A549 (cell line): ENCODE results near the gene TMEM53. TPM values are rescaled to one million over a fixed set of nuclear protein-coding genes. Genes with fewer than 3 reads are reported as not detected.

Experiments used
- ATAC-seq, 2 experiments: fragments of 200-7000 bp in 1 of 2; fragments of >200 bp in 1 of 2; cut with Nextera tagmentation in 1 of 2; cut with Tn5 transposase in 1 of 2; 3 replicates each; pipeline versions ENCODE4 v1.8.0 to v1.9.1; 2018 to 2020; ENCODE audit warnings: mild to moderate bottlenecking in 1 of 2, moderate library complexity in 1 of 2
- CTCF ChIA-PET: fragments of 300-600 bp; sonication (Branson Sonifier 250); formaldehyde crosslinking; extraction: SDS; loops from one replicate; lab custom pipeline; 2021; ENCODE audit warnings: antibody characterized with exemption, inconsistent platforms; lab: Yijun Ruan, JAX
- POLR2A ChIA-PET: fragments of 350-600 bp; formaldehyde crosslinking; extraction: SDS; loops from one replicate; lab custom pipeline; 2021; ENCODE audit warnings: antibody characterized with exemption, inconsistent platforms; lab: Yijun Ruan, JAX
- DNase-seq, 2 experiments: peaks; one replicate each; pipeline versions ENCODE4 v3.0.0 to v3.0.0-alpha.2; 2011 to 2016; ENCODE audit warnings: low read depth in 1 of 2, low spot score in 1 of 2
- FAIRE-seq: peaks from 2 replicates; lab custom pipeline; 2011; peaks lifted over from hg19 to GRCh38; lab: Jason Lieb, UNC
- H3K27ac ChIP-seq, 2 experiments: fragments of >200 bp; sonication (Bioruptor Twin); formaldehyde crosslinking; 3 replicates each; pipeline ENCODE4 v1.5.1; 2016 to 2017
- H3K4me1 ChIP-seq: fragments of >200 bp; sonication (Bioruptor Twin); formaldehyde crosslinking; 3 replicates; pipeline ENCODE4 v1.6.1; 2016
- H3K4me2 ChIP-seq: fragments of >200 bp; sonication (Bioruptor Twin); formaldehyde crosslinking; 3 replicates; pipeline ENCODE4 v1.6.1; 2016
- H3K4me3 ChIP-seq: fragments of >200 bp; sonication (Bioruptor Twin); formaldehyde crosslinking; 3 replicates; pipeline ENCODE4 v1.5.1; 2016
- H3K9me3 ChIP-seq: fragments of >200 bp; sonication (Bioruptor Twin); formaldehyde crosslinking; 3 replicates; pipeline ENCODE4 v1.6.1; 2016
- BHLHE40 ChIP-seq: IDR thresholded peaks from 2 replicates; pipeline ENCODE4 v1.6.1; 2012; ENCODE audit warnings: low read depth, low read length, inconsistent platforms
- CBX2 ChIP-seq: fragments of 200-600 bp; sonication (generic); IDR thresholded peaks from 2 replicates; pipeline ENCODE4 v1.6.1; 2016; ENCODE audit warnings: low read depth, mild to moderate bottlenecking, borderline replicate concordance
- EHMT2 ChIP-seq: fragments of 200-600 bp; sonication (generic); IDR thresholded peaks from 2 replicates; pipeline ENCODE4 v1.6.1; 2016; ENCODE audit warnings: antibody characterized with exemption, low read depth, mild to moderate bottlenecking, moderate library complexity
- FOXS1 ChIP-seq: fragments of 250-450 bp; sonication (Bioruptor Pico); IDR thresholded peaks from 2 replicates; pipeline ENCODE4 v1.5.0; 2020; ENCODE audit warnings: mild to moderate bottlenecking, moderate library complexity
- HMGXB4 ChIP-seq: fragments of 250-450 bp; sonication (Bioruptor Pico); IDR thresholded peaks from 2 replicates; pipeline ENCODE4 v1.5.0; 2021; ENCODE audit warnings: mild to moderate bottlenecking, moderate library complexity, borderline replicate concordance
- HOXB13 ChIP-seq: fragments of 250-450 bp; sonication (Bioruptor Pico); IDR thresholded peaks from 2 replicates; pipeline ENCODE4 v1.5.0; 2020; ENCODE audit warnings: low read depth, mild to moderate bottlenecking, moderate library complexity
- NPAS2 ChIP-seq: fragments of 250-450 bp; sonication (Bioruptor Pico); IDR thresholded peaks from 2 replicates; pipeline ENCODE4 v1.8.0; 2022; ENCODE audit warnings: mild to moderate bottlenecking, moderate library complexity, borderline replicate concordance
- PBX3 ChIP-seq: IDR thresholded peaks from 2 replicates; pipeline ENCODE4 v1.6.1; 2012
- RAD21 ChIP-seq, 2 experiments: fragments of >200 bp in 1 of 2; sonication (Bioruptor Twin) in 1 of 2; formaldehyde crosslinking in 1 of 2; IDR thresholded peaks in 1 of 2; conservative IDR thresholded peaks in 1 of 2; 2 replicates in 1 of 2; 3 replicates in 1 of 2; pipeline ENCODE4 v1.6.1; 2012 to 2018; ENCODE audit warnings: inconsistent platforms in 1 of 2
- RFX5 ChIP-seq: fragments of 450-650 bp; IDR thresholded peaks from 2 replicates; pipeline ENCODE4 v1.7.1; 2014; ENCODE audit warnings: antibody characterized with exemption, mild to moderate bottlenecking, moderate library complexity
- USF2 ChIP-seq: fragments of 450-650 bp; IDR thresholded peaks from 2 replicates; pipeline ENCODE4 v1.6.1; 2014; ENCODE audit warnings: antibody characterized with exemption
- ZNF302 ChIP-seq: fragments of 250-450 bp; sonication (Bioruptor Pico); IDR thresholded peaks from 2 replicates; pipeline ENCODE4 v1.9.0; 2021; ENCODE audit warnings: inconsistent platforms, mild to moderate bottlenecking, moderate library complexity
- WGBS: methylation state at CpG from one replicate; pipeline ENCODE4 v1.1.6; 2017; ENCODE audit errors: missing lambda C conversion rate; 5-methylcytosine and 5-hydroxymethylcytosine counted together
- polyA plus RNA-seq, 4 experiments: library from polyadenylated mRNA; depleted of rRNA in 3 of 4; stranded (reverse); fragments of >200 nt; fragmentation: RNase III in 1 of 4; extraction: RNeasy Plus Mini Kit Qiagen cat#74134 plus additional on column Dnase treatment in 1 of 4; gene quantifications; 2 replicates in 3 of 4; 3 replicates in 1 of 4; pipeline ENCODE4 v1.2.3, GENCODE V29; 2011 to 2017
- TF ChIP-seq, protein P1 (sequence below): fragments of 250-450 bp; sonication (Bioruptor Pico); IDR thresholded peaks from 2 replicates; pipeline ENCODE4 v1.5.0; 2020; ENCODE audit warnings: low read depth, mild to moderate bottlenecking, moderate library complexity
- TF ChIP-seq, protein P2 (sequence below): fragments of 200-600 bp; sonication (generic); IDR thresholded peaks from 2 replicates; pipeline ENCODE4 v1.6.1; 2016; ENCODE audit warnings: antibody characterized with exemption, mild to moderate bottlenecking, moderate library complexity

The TMEM53 gene
- polyA plus RNA-seq, 2 of the 4 experiments (the other 2 are of a cell fraction): 6.2 to 8.0 TPM

GRCh38 chr1:44698138-44698537 is 23.9 kb upstream of the TMEM53 start:
- 83% methylated on average over 3 of the region's 3 CpGs for WGBS
- H3K27ac ChIP-seq: no peak overlapping the region

More at GRCh38 chr1:44698138-44698537, 23.9 kb upstream of the TMEM53 start:
- Histone ChIP-seq H3K4me3 (no peak overlapping the region), H3K9me3 (no peaks in the 10 kb centered on the region), H3K4me2 (no peak overlapping the region), H3K4me1 (peaks cover 13% of the 10 kb centered on the region)
- no peak for DNase-seq
- ATAC-seq: no peak
- no peak for TF ChIP-seq HMGXB4 (CRISPR knock-in tag)
- TF ChIP-seq, protein P1, sequence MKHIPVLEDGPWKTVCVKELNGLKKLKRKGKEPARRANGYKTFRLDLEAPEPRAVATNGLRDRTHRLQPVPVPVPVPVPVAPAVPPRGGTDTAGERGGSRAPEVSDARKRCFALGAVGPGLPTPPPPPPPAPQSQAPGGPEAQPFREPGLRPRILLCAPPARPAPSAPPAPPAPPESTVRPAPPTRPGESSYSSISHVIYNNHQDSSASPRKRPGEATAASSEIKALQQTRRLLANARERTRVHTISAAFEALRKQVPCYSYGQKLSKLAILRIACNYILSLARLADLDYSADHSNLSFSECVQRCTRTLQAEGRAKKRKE (CRISPR knock-in tag): no peak
- no peak for TF ChIP-seq CBX2
- no peak for TF ChIP-seq NPAS2 (CRISPR knock-in tag)
- TF ChIP-seq, protein P2, sequence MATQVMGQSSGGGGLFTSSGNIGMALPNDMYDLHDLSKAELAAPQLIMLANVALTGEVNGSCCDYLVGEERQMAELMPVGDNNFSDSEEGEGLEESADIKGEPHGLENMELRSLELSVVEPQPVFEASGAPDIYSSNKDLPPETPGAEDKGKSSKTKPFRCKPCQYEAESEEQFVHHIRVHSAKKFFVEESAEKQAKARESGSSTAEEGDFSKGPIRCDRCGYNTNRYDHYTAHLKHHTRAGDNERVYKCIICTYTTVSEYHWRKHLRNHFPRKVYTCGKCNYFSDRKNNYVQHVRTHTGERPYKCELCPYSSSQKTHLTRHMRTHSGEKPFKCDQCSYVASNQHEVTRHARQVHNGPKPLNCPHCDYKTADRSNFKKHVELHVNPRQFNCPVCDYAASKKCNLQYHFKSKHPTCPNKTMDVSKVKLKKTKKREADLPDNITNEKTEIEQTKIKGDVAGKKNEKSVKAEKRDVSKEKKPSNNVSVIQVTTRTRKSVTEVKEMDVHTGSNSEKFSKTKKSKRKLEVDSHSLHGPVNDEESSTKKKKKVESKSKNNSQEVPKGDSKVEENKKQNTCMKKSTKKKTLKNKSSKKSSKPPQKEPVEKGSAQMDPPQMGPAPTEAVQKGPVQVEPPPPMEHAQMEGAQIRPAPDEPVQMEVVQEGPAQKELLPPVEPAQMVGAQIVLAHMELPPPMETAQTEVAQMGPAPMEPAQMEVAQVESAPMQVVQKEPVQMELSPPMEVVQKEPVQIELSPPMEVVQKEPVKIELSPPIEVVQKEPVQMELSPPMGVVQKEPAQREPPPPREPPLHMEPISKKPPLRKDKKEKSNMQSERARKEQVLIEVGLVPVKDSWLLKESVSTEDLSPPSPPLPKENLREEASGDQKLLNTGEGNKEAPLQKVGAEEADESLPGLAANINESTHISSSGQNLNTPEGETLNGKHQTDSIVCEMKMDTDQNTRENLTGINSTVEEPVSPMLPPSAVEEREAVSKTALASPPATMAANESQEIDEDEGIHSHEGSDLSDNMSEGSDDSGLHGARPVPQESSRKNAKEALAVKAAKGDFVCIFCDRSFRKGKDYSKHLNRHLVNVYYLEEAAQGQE: no peak
- no peak for TF ChIP-seq BHLHE40
- TF ChIP-seq RFX5: no peak
- TF ChIP-seq EHMT2: no peak
- no peak for TF ChIP-seq PBX3
- TF ChIP-seq FOXS1: no peak
- no peak for TF ChIP-seq ZNF302
- TF ChIP-seq HOXB13 (CRISPR knock-in tag): no peak
- TF ChIP-seq USF2: no peak
- no peak for TF ChIP-seq RAD21 (conservative IDR thresholded peaks at IDR 0.05 in 1 of 2, IDR thresholded peaks at IDR 0.05 in 1 of 2)
- ChIA-PET POLR2A (interaction anchor here (1.9 kb wide), 1 partner anchor 23 kb away, joined by 8 read pairs; no protein-coding TSS in a partner anchor), CTCF (interaction anchor here (1.1 to 2.0 kb wide), 4 partner anchors 10 to 26 kb away, joined by 3 to 7 read pairs (median 5); no protein-coding TSS in a partner anchor)
- FAIRE-seq: no peak
